Colonic mucosa (tissue), 4 donors: Measurements from ENCODE around the gene KCNE2. TPM values are rescaled to one million over a fixed set of nuclear protein-coding genes. Genes with fewer than 3 reads are reported as not detected.

Experiments used
- DNase-seq: peaks from one replicate; pipeline ENCODE4 v3.0.0-alpha.2; 2020
- H3K27ac ChIP-seq: fragments of 200-600 bp; one replicate; pipeline ENCODE4 v1.8.0; 2021
- H3K27me3 ChIP-seq: fragments of 200-600 bp; one replicate; pipeline ENCODE4 v1.8.0; 2021
- H3K36me3 ChIP-seq: fragments of 200-600 bp; one replicate; pipeline ENCODE4 v1.8.0; 2021
- H3K4me1 ChIP-seq: fragments of 200-600 bp; one replicate; pipeline ENCODE4 v1.8.0; 2021; ENCODE audit warnings: mild to moderate bottlenecking
- H3K4me3 ChIP-seq: fragments of 200-600 bp; one replicate; pipeline ENCODE4 v1.8.0; 2021
- H3K9ac ChIP-seq, 2 donors: one replicate each; pipeline ENCODE4 v1.7.0; 2013; ENCODE audit warnings: control low read depth in 2 of 2, low read depth in 2 of 2, low read length in 2 of 2
- H3K9me3 ChIP-seq: fragments of 200-600 bp; one replicate; pipeline ENCODE4 v1.8.0; 2021
- intact Hi-C: fragments of 100-400 bp; cut with DNase I; formaldehyde crosslinking; loops from one replicate; pipeline ENCODE4 v1.14.1; 2022
- total RNA-seq, 2 donors: library from RNA; stranded (reverse); fragmentation: NEBNext Ultra II Directional in 1 of 2; extraction: Animal tissue kit (Norgen Biotek cat#: 25700) in 1 of 2; gene quantifications; one replicate each; pipeline ENCODE4 v1.2.1, GENCODE V29; 2021
- TF ChIP-seq, protein P1 (sequence below): fragments of 200-600 bp; IDR thresholded peaks from one replicate; pipeline ENCODE4 v1.8.0; 2022; ENCODE audit warnings: antibody characterized with exemption, mild to moderate bottlenecking
- donor health status: healthy.
- donor health status: DM: no; HTN: no; CAD: no.
- donor health status: DM: no; HTN: no; CAD: no.

The KCNE2 gene
- total RNA-seq, 2 donors from 2014 or later, result 0.24 to 1.1 TPM

DNA sequence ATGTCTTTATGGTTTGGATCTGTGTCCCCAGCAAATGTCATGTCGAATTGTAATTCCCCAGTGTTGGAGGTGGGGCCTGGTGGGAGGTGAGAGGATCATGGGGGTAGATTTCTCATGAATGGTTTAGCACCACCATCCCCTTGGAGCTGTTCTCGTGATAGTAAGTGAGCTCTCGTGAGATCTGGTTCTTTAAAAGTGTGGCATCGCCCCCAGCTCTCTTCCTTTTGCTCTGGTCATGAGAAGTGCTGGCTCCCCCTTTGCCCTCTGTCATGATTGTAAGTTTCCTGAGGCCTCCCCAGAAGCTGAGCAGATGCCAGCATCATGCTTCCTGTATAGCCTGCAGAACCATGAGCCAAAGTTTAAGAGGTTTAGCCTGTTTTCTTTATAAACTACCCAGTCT is 11.2 kb upstream of the KCNE2 start:
- Histone ChIP-seq H3K4me1 (no peaks in the 10 kb centered on the region), H3K27ac (no peak overlapping the region), H3K9me3 (no peaks in the 10 kb centered on the region), H3K9ac (no peak overlapping the region), H3K36me3 (no peaks in the 10 kb centered on the region), H3K4me3 (no peak overlapping the region), H3K27me3 (no peaks in the 10 kb centered on the region)
- intact Hi-C loops, result loop anchor here (2.0 kb wide), 1 partner anchor 430 kb away; no protein-coding TSS in a partner anchor
- TF ChIP-seq, protein P1, sequence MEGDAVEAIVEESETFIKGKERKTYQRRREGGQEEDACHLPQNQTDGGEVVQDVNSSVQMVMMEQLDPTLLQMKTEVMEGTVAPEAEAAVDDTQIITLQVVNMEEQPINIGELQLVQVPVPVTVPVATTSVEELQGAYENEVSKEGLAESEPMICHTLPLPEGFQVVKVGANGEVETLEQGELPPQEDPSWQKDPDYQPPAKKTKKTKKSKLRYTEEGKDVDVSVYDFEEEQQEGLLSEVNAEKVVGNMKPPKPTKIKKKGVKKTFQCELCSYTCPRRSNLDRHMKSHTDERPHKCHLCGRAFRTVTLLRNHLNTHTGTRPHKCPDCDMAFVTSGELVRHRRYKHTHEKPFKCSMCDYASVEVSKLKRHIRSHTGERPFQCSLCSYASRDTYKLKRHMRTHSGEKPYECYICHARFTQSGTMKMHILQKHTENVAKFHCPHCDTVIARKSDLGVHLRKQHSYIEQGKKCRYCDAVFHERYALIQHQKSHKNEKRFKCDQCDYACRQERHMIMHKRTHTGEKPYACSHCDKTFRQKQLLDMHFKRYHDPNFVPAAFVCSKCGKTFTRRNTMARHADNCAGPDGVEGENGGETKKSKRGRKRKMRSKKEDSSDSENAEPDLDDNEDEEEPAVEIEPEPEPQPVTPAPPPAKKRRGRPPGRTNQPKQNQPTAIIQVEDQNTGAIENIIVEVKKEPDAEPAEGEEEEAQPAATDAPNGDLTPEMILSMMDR, result no peak
- no peak for DNase-seq

GRCh38 chr21:34353182-34353581 is 10.6 kb upstream of the KCNE2 start:
- no peak for DNase-seq
- no peaks in the 10 kb centered on the region for H3K27me3 ChIP-seq
- H3K9ac ChIP-seq, result no peak overlapping the region
- intact Hi-C loops, result loop anchor here (2.0 kb wide), 1 partner anchor 430 kb away; no protein-coding TSS in a partner anchor
- H3K27ac ChIP-seq, result no peak overlapping the region
- H3K36me3 ChIP-seq, result no peaks in the 10 kb centered on the region
- no peaks in the 10 kb centered on the region for H3K9me3 ChIP-seq
- TF ChIP-seq, protein P1, result no peak
- H3K4me3 ChIP-seq, result no peak overlapping the region
- H3K4me1 ChIP-seq, result no peaks in the 10 kb centered on the region

DNA sequence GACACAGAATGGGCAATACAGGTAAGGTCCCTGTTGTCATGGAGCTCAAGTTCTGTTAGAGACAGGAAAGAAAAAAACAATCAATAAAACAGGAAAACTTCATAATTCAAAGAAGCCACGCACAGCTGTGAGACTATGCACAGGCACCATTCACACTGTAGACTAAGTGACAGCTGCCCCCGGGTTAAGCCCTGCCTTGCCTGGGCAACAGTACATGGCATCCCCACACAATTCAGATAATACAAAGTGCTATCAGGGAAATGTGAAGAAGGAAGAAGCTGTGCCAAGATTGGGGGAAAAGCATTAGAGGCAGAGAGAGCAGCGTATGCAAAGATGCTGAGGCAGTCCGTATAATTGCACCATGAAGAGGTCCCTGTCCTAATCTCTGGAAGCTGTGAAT is 9.0 kb upstream of the KCNE2 start:
- no peaks in the 10 kb centered on the region for H3K36me3 ChIP-seq
- no peaks in the 10 kb centered on the region for H3K9me3 ChIP-seq
- no peaks in the 10 kb centered on the region for H3K27me3 ChIP-seq
- TF ChIP-seq, protein P1, result no peak
- H3K9ac ChIP-seq, result no peak overlapping the region
- intact Hi-C loops, result no loop called here
- H3K4me1 ChIP-seq, result no peaks in the 10 kb centered on the region
- DNase-seq, result no peak
- no peak overlapping the region for H3K4me3 ChIP-seq
- no peak overlapping the region for H3K27ac ChIP-seq

- no peak for DNase-seq
- Histone ChIP-seq H3K4me3 (no peak overlapping the region), H3K27me3 (no peaks in the 10 kb centered on the region), H3K36me3 (no peaks in the 10 kb centered on the region), H3K9me3 (no peaks in the 10 kb centered on the region), H3K4me1 (no peaks in the 10 kb centered on the region), H3K27ac (no peak overlapping the region), H3K9ac (no peak overlapping the region)
- TF ChIP-seq, protein P1, result no peak
- intact Hi-C loops, result no loop called here
These were observed 8.2 kb upstream of the KCNE2 start for GRCh38 chr21:34355570-34355969.

GRCh38 chr21:34357889-34358288 is 5.9 kb upstream of the KCNE2 start:
- intact Hi-C loops, result no loop called here
- TF ChIP-seq, protein P1, result no peak

More at GRCh38 chr21:34357889-34358288, 5.9 kb upstream of the KCNE2 start:
- Histone ChIP-seq H3K27ac (no peak overlapping the region), H3K4me3 (no peak overlapping the region), H3K27me3 (no peaks in the 10 kb centered on the region), H3K4me1 (no peaks in the 10 kb centered on the region), H3K9me3 (no peaks in the 10 kb centered on the region), H3K9ac (no peak overlapping the region), H3K36me3 (no peaks in the 10 kb centered on the region)
- no peak for DNase-seq
